Stimulated activated CD8-positive, alpha-beta memory T cell treated with anti-CD3 and anti-CD28 coated beads, Interleukin-2, amount 100 ng/mL, for 1 hour (primary cell): ENCODE measurements around the gene GPR137.

Source experiments
- DNase-seq, 2 donors: peaks; one replicate each; pipeline ENCODE4 v3.0.0-alpha.2; 2020; ENCODE audit warnings: low read depth in 2 of 2

GPR137 gene

DNA sequence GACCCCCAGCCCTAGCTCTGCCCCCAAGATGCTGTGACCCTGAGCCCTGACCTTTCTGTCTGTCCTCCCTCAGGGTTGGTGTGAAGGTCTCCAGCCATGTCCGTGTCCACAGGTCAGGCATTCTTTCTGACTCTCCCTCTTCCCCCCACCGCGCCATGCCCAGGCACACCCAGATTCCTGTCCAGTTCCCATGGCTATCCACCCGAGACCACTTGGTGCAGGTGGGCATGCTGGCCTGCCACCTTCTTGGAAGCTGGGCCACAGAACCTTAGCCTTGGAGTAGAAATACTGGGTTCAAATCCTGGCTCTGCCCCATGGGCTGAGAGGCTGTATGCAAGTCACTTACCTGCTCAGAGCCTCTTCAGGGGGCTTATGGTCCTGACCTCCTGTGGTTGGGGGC lies 36.6 kb upstream of the GPR137 start:
- DNase-seq = no peak

DNA sequence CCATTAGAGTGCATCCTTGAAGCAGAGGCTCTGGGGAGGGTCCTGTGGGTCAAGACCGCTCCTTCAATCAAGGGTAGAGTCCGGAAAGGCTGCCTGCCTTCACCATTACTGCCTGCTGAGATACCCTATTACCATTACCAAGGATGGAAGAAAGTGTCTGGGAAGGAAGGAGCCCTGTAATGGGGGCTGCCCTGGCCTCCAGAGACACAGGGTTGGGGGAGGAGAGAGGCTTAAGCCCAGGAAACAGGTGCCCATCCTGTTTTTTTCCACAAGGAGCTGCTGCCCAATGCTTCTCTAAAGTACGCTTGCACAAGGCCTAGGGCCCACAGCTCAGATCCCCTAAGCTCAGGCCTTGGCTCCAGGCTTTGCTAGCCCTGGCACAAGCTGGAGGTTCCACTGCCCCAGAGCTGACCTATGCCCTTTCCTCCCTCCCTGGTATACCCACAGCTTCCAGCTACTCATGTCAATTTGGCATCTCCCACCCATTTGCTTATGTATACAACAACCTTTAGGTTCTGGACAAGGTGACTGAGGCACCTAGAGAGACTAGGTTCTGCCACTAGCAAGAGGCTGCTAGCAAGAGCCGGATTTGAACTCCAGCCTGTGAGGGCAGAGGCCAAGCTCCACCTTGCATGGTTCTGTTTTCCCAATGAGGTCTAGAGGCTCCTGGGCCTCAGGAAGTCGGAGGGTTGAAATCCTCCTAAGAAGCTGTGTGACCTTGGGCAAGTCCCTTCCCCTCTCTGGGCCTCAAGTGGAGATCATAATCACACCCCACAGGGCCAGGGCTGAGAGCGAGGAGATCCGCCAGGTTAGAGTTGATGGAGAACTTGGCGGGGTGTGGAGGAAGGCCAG lies 35.9 kb upstream of the GPR137 start:
- DNase-seq = no peak

DNA sequence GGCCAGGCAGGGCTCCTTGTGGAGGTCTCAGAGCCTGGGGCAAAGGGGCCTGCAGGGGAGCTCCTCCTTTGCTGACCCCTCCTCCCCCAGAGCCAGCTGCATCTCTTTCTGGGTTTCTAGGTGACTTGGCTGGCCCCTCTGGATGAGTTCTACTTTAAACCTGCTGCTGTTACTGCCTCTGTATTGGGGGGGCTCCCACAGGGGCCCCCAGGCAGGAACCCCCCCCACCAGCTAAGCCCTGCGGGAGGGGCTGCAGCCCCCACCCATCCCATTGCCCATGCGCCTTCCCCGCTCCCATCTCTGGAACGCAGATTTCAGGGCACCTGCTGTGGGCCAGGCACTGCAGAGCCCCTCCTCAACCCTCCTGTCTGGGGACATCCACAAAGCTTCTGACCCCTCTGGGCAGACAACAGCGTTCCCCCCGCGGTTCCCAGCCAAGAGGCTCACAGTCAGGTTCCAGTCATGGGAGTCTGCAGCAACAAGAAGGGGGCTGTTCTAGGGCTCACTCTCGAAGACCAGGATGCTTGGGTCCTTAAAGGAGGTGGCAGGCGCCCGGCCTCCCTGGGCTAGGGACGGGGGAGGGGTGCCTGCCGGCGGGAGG lies 35.1 kb upstream of the GPR137 start:
- no peak for DNase-seq

DNA sequence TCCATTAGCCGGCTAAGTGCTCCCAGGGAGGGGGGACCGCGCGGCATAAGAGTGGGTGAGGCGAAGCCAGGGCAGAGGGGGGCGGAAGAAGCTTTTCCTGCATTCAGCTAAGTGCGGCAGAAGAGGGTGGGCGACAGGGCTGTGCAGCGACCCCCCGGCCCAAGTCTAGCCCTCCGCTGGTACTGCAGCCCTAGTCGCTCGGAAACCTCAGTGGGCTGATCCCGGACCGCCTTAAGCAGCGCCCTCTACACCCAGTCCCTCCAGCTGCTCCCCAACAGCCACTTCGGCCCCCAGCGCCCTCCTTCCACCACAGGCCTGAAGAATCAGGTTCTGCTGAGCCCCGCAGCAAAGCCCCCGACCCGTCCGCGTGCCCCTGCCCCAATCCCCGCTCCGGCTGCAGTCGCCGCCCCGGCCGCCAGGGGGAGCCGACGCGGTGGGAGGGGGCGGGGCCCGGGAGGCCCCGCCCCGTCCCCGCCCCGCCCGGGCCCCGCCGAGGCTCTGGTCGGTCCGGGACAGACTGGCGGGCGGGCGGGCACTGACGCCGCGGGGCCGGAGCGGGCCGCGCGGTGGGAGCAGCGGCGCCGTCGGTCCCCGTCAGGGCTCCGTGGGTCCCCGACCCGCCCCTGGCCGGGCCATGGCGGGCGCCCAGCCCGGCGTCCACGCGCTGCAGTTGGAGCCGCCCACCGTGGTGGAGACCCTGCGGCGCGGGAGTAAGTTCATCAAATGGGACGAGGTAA lies 34.5 kb upstream of the GPR137 start, which contains the start of gene PLCB3:
TSS of gene PLCB3 (plus strand) at position 515 of the 737 bp plus-strand sequence. CDS start at position 635, 120 bp downstream.
- DNase-seq = peak in 1 of 2 donors; percentile 44

DNA sequence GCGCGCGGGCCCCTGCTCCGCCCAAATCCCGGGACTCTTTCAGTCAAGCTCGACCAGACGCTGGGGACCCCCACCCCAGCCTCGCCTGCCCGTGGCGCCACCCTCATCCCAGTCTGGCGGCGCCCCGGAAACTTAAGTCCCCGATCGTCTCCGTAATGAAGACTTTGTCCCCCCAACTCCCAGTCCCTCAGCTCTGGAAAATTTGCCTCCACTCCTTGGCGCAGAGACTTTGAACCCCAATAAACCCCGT lies 34.0 kb upstream of the GPR137 start:
- no peak for DNase-seq

DNA sequence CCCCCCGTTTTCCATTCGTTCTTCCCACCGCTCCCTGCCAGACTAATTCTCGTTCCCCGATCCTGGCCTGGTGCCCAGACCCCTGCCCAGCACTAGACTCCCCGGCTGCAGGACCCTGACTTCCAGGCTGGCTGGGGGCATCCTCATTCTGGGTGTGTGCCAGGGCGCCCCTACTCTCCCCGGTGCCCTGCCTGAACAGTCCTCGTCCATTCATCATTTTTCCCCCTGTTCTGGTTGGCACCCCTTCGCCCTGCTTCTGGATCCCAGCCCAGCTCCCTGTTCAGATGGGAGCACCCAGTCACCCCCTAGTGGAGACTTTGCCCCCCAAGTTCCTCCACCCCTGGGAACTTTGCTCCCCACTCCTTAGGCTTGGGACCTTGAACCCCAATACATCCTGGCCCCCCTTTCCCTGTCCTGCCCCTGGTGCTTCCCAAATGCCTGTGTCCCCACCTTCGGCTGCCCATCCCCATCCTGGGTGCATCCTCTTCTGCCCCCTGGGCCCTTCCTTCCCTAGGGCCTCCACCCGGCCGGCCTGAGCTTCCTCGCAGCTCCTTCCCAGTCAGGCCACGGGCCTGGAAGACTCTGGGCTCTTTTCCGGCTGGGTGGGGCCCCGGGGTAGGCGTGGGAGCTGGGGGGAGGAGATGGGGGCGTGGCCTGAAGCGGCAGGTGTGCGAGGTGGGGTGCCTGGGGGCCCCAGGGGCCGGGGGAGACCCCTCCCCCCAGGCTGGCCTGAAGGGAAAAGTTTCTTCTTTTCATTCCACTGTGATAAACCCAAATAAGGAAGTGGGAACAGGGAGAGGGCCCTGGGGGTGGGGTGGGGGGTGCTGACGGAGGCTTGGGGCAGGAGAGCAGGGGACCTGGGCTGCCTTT lies 33.4 kb upstream of the GPR137 start:
- DNase-seq = no peak

DNA sequence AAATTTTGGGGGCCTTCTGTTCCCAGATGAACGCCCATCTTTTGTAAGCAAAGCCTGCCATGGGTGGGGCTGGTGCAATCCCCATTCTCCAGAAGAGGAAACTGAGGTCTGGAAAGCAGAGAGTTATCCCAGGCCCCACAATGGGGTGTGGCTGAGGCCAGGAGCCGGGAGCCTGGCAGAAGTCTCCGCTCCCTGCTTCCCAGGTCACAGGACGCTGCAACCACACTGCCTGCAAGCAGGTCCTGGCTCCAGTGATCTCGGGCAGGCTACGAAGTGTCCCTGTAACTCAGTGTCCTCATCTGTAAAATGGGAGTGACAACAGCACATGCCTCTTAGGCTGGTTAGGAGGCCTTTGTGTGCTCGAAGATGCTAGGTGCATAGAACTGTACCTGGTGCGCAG lies 32.6 kb upstream of the GPR137 start:
- no peak for DNase-seq

DNA sequence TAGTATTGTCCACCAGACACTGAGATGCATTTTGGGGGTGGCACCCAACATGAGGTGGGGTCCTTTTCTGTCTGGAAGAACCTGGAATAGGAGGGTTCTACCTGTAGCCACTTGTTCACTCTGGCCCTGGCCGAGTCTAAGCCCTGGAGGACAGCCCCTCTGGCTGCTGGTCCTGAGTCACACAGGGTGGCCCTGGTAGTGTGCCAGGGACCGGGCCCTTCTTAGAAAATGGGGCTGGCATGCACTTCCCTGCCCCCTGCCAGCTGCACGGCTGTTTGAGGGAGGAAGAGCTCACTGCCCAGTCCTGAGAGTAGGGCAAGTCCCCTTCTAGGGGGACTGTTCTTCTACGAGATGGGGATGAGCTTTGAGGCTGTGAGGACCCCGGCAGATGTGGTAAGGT lies 32.2 kb upstream of the GPR137 start:
- no peak for DNase-seq

DNA sequence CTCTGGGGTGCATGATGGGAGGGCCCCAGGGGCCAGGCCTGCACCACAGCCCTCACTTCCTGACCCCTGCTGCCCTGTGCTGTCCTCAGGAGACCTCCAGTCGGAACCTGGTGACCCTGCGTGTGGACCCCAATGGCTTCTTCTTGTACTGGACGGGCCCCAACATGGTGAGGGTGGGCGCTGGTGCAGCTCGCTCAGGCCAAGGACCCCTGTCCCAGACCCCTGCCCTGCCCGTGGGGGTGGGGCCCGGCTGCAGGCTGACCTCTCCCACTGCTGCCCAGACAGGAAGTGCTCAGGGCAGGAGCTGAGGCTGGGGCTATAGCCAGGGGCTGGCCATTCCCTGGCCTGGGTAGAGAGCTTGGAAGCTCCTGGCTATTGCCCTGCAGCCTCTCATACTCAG lies 31.3 kb upstream of the GPR137 start:
- DNase-seq = no peak

DNA sequence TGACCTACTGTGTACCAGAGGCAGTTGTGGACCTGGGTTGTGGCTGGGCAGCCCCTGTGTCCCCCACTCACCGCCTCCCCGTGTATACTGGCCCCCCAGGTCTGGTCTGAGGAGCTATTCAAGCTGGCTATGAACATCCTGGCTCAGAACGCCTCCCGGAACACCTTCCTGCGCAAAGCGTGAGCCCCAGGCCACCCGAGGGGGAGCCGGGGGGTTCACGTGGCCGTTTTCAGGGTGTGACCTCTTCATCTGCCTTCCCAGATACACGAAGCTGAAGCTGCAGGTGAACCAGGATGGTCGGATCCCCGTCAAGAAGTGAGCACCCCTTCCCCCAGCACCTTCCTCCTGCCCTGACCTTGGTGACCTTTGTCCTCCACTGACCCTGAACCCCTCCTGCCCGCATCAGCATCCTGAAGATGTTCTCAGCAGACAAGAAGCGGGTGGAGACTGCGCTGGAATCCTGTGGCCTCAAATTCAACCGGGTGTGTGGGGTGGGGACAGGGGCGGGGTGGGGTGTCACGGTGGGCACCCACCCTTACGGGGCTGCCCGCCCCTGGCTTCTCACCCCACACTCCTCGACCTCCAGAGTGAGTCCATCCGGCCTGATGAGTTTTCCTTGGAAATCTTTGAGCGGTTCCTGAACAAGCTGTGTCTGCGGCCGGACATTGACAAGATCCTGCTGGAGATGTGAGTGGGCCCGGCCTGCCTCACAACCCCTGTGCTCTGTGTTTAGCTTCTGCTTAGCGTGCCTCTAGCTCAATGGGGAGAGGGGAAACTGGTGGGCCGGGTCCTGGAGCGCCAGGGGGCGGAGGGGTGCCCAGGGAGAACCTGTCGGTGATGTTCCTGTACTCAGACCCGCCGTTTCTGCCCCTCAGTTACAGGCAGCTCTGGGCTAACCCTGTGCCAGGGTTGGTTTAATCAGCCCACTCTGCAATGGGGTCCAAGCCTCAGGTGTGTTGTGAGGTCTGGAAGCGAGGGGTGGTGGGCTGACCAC lies 30.2 kb upstream of the GPR137 start:
- no peak for DNase-seq

DNA sequence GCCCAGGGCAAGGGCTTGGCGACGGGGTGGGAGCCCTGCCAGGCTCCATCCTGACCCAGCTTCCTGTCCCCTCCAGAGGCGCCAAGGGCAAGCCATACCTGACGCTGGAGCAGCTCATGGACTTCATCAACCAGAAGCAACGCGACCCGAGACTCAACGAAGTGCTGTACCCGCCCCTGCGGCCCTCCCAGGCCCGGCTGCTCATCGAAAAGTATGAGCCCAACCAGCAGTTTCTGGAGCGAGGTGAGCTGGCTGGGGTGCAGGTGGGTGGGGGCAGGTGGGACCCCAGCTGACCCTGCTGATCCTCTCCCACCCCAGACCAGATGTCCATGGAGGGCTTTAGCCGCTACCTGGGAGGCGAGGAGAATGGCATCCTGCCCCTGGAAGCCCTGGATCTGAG lies 29.3 kb upstream of the GPR137 start:
- DNase-seq = no peak

DNA sequence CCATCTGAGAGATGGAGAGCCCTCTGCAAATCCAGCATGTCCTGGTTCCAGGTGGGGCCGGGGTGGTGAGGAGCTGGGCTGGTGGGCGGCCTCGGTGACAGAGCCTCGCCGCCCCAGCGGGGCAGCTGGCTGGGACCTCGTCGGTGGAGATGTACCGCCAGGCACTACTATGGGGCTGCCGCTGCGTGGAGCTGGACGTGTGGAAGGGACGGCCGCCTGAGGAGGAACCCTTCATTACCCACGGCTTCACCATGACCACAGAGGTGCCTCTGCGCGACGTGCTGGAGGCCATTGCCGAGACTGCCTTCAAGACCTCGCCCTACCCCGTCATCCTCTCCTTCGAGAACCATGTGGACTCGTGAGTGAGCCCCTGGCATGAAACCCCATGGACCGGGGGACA lies 27.3 kb upstream of the GPR137 start:
- no peak for DNase-seq

DNA sequence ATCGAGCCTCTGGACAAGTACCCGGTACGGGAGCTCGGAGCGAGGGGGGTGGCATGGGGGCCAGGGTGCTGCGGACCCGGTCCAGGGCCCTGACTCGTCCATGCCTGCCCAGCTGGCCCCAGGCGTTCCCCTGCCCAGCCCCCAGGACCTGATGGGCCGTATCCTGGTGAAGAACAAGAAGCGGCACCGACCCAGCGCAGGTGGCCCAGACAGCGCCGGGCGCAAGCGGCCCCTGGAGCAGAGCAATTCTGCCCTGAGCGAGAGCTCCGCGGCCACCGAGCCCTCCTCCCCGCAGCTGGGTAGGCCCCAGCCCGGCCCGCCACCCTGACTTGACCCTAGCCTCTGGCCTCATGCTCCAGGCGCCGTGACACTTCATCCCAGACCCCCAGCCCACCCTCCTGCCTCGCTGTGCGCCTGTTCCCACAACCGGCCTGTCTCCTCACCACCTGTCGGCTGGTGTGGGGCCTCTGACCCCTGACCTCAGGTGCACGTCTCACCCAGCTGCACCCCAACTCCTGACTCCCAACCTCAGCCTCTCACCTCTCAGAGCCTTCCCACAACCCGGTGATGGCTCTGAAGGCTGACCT lies 26.6 kb upstream of the GPR137 start:
- no peak for DNase-seq

DNA sequence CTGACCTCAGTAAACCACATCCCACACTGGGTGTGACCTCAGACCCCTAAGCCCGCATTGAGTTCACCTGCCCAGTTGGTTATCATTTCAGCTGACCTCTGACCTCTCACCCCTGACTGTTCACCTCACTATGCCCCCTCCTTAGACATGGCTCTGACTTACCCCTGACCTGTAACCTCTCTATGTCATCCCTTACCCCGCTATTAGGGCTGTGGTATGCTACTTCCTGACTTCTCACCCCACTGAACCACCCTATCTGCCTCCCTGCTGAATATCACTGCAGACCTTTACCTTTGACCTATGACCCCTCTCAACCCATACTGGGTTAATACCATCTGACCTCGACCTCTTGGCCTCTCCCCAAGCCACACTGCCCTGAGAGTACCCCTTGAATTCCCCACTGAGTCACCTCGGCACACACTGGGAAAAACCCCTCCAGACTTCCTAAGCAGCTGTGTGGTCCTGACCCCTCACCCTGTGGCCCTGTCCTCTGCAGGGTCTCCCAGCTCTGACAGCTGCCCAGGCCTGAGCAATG lies 26.0 kb upstream of the GPR137 start:
- DNase-seq = no peak

DNA sequence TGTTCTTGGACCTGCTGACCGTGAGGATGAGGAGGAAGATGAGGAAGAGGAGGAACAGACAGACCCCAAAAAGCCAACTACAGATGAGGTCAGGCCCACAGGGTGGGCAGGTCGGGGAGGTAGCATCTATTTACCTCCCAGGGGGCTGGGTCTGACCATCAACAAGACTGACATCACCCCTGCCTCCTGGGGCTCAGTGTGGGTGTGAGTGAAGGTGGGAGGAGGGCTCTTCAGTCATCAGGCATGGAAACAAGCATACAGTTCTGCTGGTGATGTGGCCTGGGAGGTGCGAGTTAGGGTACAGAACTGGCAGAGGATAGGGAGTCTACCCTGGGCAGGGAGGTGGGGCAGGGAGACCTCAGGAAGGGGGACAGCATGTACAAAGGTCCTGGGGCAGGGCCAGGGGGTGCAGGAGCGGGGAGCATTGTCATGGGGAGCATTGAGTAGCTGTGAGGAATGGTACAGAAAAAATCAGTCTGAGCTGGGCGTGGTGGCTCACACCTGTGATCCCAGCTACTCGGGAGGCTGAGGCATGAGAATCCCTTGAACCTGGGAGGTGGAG lies 25.4 kb upstream of the GPR137 start:
- DNase-seq = no peak

DNA sequence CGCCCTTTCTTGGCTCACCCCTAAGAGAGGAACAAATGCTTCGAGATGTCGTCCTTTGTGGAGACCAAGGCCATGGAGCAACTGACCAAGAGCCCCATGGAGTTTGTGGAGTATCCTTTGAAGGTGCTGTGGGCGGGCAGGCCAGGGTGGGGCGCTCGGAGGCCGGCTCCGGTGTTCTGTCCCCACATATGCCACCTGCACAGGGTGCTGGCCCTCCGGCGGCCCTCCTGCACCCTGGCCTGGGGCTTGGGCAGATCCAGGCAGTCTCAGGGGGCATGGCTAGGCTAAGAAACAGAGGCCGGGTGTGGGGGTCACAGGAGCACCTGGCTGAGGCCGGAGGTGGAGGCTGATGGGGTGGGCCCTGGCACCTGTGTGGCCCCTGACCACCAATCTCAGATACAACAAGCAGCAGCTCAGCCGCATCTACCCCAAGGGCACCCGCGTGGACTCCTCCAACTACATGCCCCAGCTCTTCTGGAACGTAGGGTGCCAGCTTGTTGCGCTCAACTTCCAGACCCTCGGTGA lies 24.0 kb upstream of the GPR137 start:
- DNase-seq = no peak

DNA sequence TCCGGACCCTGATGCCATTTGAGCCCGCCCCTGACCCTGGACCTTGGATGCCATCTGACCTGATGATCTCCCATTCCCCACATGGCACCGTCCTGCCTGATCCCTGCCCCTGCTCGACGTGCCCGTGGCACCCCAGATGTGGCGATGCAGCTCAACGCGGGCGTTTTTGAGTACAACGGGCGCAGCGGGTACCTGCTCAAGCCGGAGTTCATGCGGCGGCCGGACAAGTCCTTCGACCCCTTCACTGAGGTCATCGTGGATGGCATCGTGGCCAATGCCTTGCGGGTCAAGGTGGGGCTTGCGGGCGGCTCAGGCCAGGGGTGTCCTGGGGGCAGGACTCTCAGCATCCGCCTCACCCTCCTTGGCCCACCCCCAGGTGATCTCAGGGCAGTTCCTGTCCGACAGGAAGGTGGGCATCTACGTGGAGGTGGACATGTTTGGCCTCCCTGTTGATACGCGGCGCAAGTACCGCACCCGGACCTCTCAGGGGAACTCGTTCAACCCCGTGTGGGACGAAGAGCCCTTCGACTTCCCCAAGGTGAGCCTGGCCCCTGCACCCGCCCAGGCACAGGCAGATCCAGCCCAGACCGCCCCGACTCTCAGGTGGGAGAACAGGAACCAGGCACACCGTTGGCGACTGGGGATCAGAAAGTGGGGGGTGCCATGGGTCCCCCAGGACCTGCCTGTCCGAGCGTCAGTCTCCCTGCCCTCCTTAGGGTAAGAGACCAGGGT lies 23.2 kb upstream of the GPR137 start:
- DNase-seq = no peak

DNA sequence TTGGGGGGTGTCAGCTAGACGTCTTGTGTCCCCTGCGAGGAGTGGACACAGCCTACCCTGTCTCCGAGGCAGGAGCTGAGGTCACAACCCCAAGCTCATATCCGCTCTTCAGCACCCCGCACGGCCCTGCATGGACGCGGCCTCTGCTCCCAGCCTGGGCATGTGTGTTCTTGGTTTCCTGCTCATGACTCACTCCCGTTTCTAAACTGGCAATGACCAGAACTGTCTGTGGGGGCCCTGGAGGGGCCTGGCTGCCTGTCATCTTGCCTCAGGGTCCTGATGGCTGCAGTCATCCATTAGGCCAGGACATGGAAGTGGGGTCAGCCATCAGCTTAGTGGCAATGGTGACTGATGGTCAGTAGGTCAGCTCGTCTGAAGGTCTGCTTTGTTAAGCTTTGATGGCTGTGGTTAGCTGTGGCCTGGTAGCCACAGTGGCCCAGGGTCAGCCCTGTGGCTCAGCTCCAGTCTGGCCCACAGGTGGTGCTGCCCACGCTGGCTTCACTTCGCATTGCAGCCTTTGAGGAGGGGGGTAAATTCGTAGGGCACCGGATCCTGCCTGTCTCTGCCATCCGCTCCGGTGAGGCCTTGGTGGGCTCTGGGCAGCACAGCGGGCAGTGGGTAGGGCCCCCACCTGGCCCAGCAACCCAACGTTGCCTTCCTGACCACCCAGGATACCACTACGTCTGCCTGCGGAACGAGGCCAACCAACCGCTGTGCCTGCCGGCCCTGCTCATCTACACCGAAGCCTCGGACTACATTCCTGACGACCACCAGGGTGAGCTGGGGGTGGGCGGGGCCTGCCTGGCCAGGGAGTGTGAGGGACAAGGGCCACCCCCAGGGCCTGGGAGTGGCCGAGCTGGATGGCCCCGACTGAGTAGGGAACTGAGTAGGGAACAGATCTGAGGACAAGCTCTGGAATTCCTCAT lies 22.4 kb upstream of the GPR137 start:
- DNase-seq = no peak
